Prostate gland (tissue), 2 donors: ENCODE data around the gene C3orf22. TPM values are rescaled to one million over a fixed set of nuclear protein-coding genes. Genes with fewer than 3 reads are reported as not detected.

Experiments used
- DNase-seq: peaks from one replicate; pipeline ENCODE4 v3.0.0-alpha.2; 2019; ENCODE audit warnings: low spot score
- H3K27ac ChIP-seq, 2 donors: fragments of 200-600 bp; sonication (generic); 2 replicates each; pipeline ENCODE4 v1.5.1; 2017 to 2019
- H3K27me3 ChIP-seq: fragments of 200-600 bp; sonication (generic); replicated peaks from 2 replicates; pipeline ENCODE4 v1.5.1; 2019; ENCODE audit not compliant: insufficient read depth
- H3K36me3 ChIP-seq, 2 donors: fragments of 200-600 bp; sonication (generic); 1 replicate in 1 of 2; 2 replicates in 1 of 2; pipeline versions ENCODE4 v1.5.1 to v1.8.1; 2017 to 2019
- H3K4me1 ChIP-seq: fragments of 200-600 bp; sonication (generic); replicated peaks from 2 replicates; pipeline ENCODE4 v1.5.1; 2019
- H3K4me3 ChIP-seq, 2 donors: fragments of 200-600 bp; sonication (generic); 2 replicates each; pipeline ENCODE4 v1.5.1; 2017 to 2019
- H3K9me3 ChIP-seq: fragments of 200-600 bp; sonication (generic); 2 replicates; pipeline ENCODE4 v1.5.1; 2017
- CTCF ChIP-seq, 4 experiments: fragments of 200-600 bp in 2 of 4; fragments of 450-650 bp in 2 of 4; sonication (generic) in 2 of 4; IDR thresholded peaks; 1 replicate in 3 of 4; 2 replicates in 1 of 4; pipeline ENCODE4 v1.5.1; 2016 to 2019; ENCODE audit warnings: antibody characterized with exemption in 4 of 4, mild to moderate bottlenecking in 2 of 4, moderate library complexity in 2 of 4
- POLR2A ChIP-seq: fragments of 450-650 bp; IDR thresholded peaks from one replicate; pipeline ENCODE4 v1.6.1; 2016; ENCODE audit warnings: antibody characterized with exemption, mild to moderate bottlenecking
- POLR2AphosphoS5 ChIP-seq: sonication (generic); formaldehyde crosslinking; IDR thresholded peaks from one replicate; pipeline ENCODE4 v1.6.1; 2017; ENCODE audit warnings: antibody characterized with exemption
- WGBS: methylation state at CpG from one replicate; pipeline ENCODE4 v1.1.5; 2018; 5-methylcytosine and 5-hydroxymethylcytosine counted together
- intact Hi-C: fragments of 100-400 bp; cut with DNase I; formaldehyde crosslinking; loops from one replicate; pipeline ENCODE4 v1.14.2; 2022
- total RNA-seq, 2 donors: library from RNA; depleted of rRNA; stranded (reverse); fragments of >200 nt; gene quantifications; one replicate each; pipeline ENCODE4 v1.1.0, GENCODE V29; 2016

The C3orf22 gene
- total RNA-seq, 2 donors from 2014 or later = 4.9 TPM; not detected in 1

GRCh38 chr3:126522363-126522788 lies 36.4 kb downstream of the C3orf22 start:
- intact Hi-C loops = loop anchor here (5.0 kb wide), 1 partner anchor 1025 kb away; no protein-coding TSS in a partner anchor
- peak; percentile 31 for DNase-seq

GRCh38 chr3:126521122-126521891 lies 37.4 kb downstream of the C3orf22 start:
- DNase-seq = no peak
- intact Hi-C loops = loop anchor here (5.0 kb wide), 1 partner anchor 1026 kb away; no protein-coding TSS in a partner anchor
- peaks cover 6% of the 10 kb centered on the region for H3K27me3 ChIP-seq
- no peak overlapping the region for H3K27ac ChIP-seq
- 70% methylated on average over 11 of the region's 11 CpGs for WGBS
- H3K4me3 ChIP-seq = no peak overlapping the region
- H3K36me3 ChIP-seq = no peaks in the 10 kb centered on the region
- TF ChIP-seq CTCF (IDR thresholded peaks at IDR 0.05) = no peak
- H3K9me3 ChIP-seq = no peaks in the 10 kb centered on the region
- no peaks in the 10 kb centered on the region for H3K4me1 ChIP-seq

More at GRCh38 chr3:126522363-126522788, 36.4 kb downstream of the C3orf22 start:
- Histone ChIP-seq H3K36me3 (no peaks in the 10 kb centered on the region), H3K27me3 (peaks cover 6% of the 10 kb centered on the region), H3K4me3 (no peak overlapping the region), H3K9me3 (no peaks in the 10 kb centered on the region), H3K27ac (no peak overlapping the region), H3K4me1 (no peaks in the 10 kb centered on the region)
- under 1% methylated on average over 6 of the region's 6 CpGs for WGBS
- TF ChIP-seq CTCF (IDR thresholded peaks at IDR 0.05) (peak; percentile 79 to 94 (median 88)), POLR2A (no peak)

- H3K4me3 ChIP-seq = no peak overlapping the region
- H3K27me3 ChIP-seq = peaks cover 6% of the 10 kb centered on the region
- TF ChIP-seq CTCF (IDR thresholded peaks at IDR 0.05) = no peak
- no peak for TF ChIP-seq POLR2A
- DNase-seq = no peak
- H3K4me1 ChIP-seq = no peaks in the 10 kb centered on the region
- 87% methylated on average over 10 of the region's 10 CpGs for WGBS
- no peaks in the 10 kb centered on the region for H3K9me3 ChIP-seq
- no peak overlapping the region for H3K27ac ChIP-seq
- H3K36me3 ChIP-seq = no peaks in the 10 kb centered on the region
- intact Hi-C loops = loop anchor here (5.0 kb wide), 1 partner anchor 1028 kb away; no protein-coding TSS in a partner anchor
Observed at GRCh38 chr3:126519506-126520455, 39.0 kb downstream of the C3orf22 start.

- H3K4me3 ChIP-seq = no peak overlapping the region
- H3K9me3 ChIP-seq = no peaks in the 10 kb centered on the region
- 68% methylated on average over 4 of the region's 4 CpGs for whole genome bisulfite sequencing
- intact Hi-C loops = no loop called here
- H3K27me3 ChIP-seq = peaks cover 6% of the 10 kb centered on the region
- no peak for TF ChIP-seq POLR2AphosphoS5
- TF ChIP-seq CTCF (IDR thresholded peaks at IDR 0.05) = no peak
- no peak for TF ChIP-seq POLR2A
- no peak for DNase-seq
- no peaks in the 10 kb centered on the region for H3K4me1 ChIP-seq
- no peak overlapping the region for H3K27ac ChIP-seq
- no peaks in the 10 kb centered on the region for H3K36me3 ChIP-seq
Observed at GRCh38 chr3:126518779-126519177, 40.0 kb downstream of the C3orf22 start.
